OCI-LY7 (cell line): Measurements from ENCODE around the gene POLR1E.

ENCODE experiments used
- CTCF ChIP-seq: fragments of 200-600 bp; sonication (generic); conservative IDR thresholded peaks from 2 replicates; pipeline ENCODE4 v1.5.1; 2014; ENCODE audit warnings: mild to moderate bottlenecking, antibody characterized with exemption, low read length, moderate library complexity, mixed read lengths
- EZH2phosphoT487 ChIP-seq: fragments of 200-600 bp; sonication (generic); IDR thresholded peaks from 2 replicates; pipeline ENCODE4 v1.6.1; 2018; ENCODE audit warnings: low read depth, borderline replicate concordance, mild to moderate bottlenecking, mixed run types, antibody characterized with exemption, low read length, moderate library complexity, mixed read lengths

GRCh38 chr9:37497320-37497719 is 11.6 kb downstream of the POLR1E start:
- TF ChIP-seq CTCF: no peak
- TF ChIP-seq EZH2phosphoT487: no peak
